HL-60 (cell line): ENCODE data around the gene MEX3A.

ENCODE experiments used
- CTCF ChIP-seq: IDR thresholded peaks from one replicate; pipeline ENCODE4 v1.5.1; 2011; ENCODE audit warnings: low read length, control low read depth, inconsistent platforms; ENCODE audit not compliant: insufficient read depth
- GABPA ChIP-seq: IDR thresholded peaks from 2 replicates; pipeline ENCODE4 v1.6.1; 2012; ENCODE audit warnings: low read depth

GRCh38 chr1:156118177-156118868 lies 36.1 kb upstream of the MEX3A start:
- TF ChIP-seq CTCF (no peak), GABPA (no peak)
